ENCODE measurements around the gene TMEM218.

The TMEM218 gene

GRCh38 chr11:125102510-125102909 lies 8.9 kb downstream of the TMEM218 start:
- no peak for DNase-seq (ENCODE audit: low read depth)
- H3K4me3 ChIP-seq (ENCODE audit: low read depth, low read length), result no peak overlapping the region
- TF ChIP-seq CTCF (IDR thresholded peaks at IDR 0.05; ENCODE audit: control insufficient read depth, extremely low read depth, insufficient read depth), result no peak

GRCh38 chr11:125102025-125102424 lies 9.4 kb downstream of the TMEM218 start:
- H3K4me3 ChIP-seq (ENCODE audit: low read depth, low read length), result no peak overlapping the region
- DNase-seq (ENCODE audit: low read depth), result no peak
- TF ChIP-seq CTCF (IDR thresholded peaks at IDR 0.05; ENCODE audit: control insufficient read depth, extremely low read depth, insufficient read depth), result no peak

- TF ChIP-seq CTCF (IDR thresholded peaks at IDR 0.05; ENCODE audit: control insufficient read depth, extremely low read depth, insufficient read depth), result no peak
- no peak for DNase-seq (ENCODE audit: low read depth)
- H3K4me3 ChIP-seq (ENCODE audit: low read depth, low read length), result no peak overlapping the region
These were observed 9.8 kb downstream of the TMEM218 start for GRCh38 chr11:125101596-125101995.

- no peak overlapping the region for H3K4me3 ChIP-seq (ENCODE audit: low read depth, low read length)
- DNase-seq (ENCODE audit: low read depth), result no peak
- no peak for TF ChIP-seq CTCF (IDR thresholded peaks at IDR 0.05; ENCODE audit: control insufficient read depth, extremely low read depth, insufficient read depth)
These were observed 11.3 kb downstream of the TMEM218 start for GRCh38 chr11:125100136-125100535.

- no peak overlapping the region for H3K4me3 ChIP-seq (ENCODE audit: low read depth, low read length)
- TF ChIP-seq CTCF (IDR thresholded peaks at IDR 0.05; ENCODE audit: control insufficient read depth, extremely low read depth, insufficient read depth), result no peak
- DNase-seq (ENCODE audit: low read depth), result no peak
These were observed 16.7 kb downstream of the TMEM218 start for GRCh38 chr11:125094731-125095130.

GRCh38 chr11:125093502-125093901 lies 17.9 kb downstream of the TMEM218 start:
- no peak for DNase-seq (ENCODE audit: low read depth)
- no peak overlapping the region for H3K4me3 ChIP-seq (ENCODE audit: low read depth, low read length)
- no peak for TF ChIP-seq CTCF (IDR thresholded peaks at IDR 0.05; ENCODE audit: control insufficient read depth, extremely low read depth, insufficient read depth)

GRCh38 chr11:125092669-125093068 lies 18.8 kb downstream of the TMEM218 start:
- no peak for DNase-seq (ENCODE audit: low read depth)
- TF ChIP-seq CTCF (IDR thresholded peaks at IDR 0.05; ENCODE audit: control insufficient read depth, extremely low read depth, insufficient read depth), result no peak
- no peak overlapping the region for H3K4me3 ChIP-seq (ENCODE audit: low read depth, low read length)
